GM13976 (cell line): ENCODE results near the gene OR6F1.

Experiments used
- DNase-seq: peaks from one replicate; pipeline ENCODE4 v3.0.0; 2012; ENCODE audit warnings: low spot score
- CTCF ChIP-seq: IDR thresholded peaks from 2 replicates; pipeline ENCODE4 v1.5.1; 2012; ENCODE audit warnings: borderline replicate concordance, mild to moderate bottlenecking; ENCODE audit not compliant: insufficient read depth; ENCODE audit errors: extremely low read depth, missing control alignments, control extremely low read depth
- in situ Hi-C: fragments of 300-500 bp; cut with MboI; formaldehyde crosslinking; loops from one replicate; pipeline ENCODE4 v1.12.0; 2022; ENCODE audit warnings: low sequenced_read_pairs, mixed read lengths, inconsistent platforms; ENCODE audit not compliant: unreplicated experiment

OR6F1 gene

GRCh38 chr1:247681288-247681897 lies 35.1 kb downstream of the OR6F1 start:
- TF ChIP-seq CTCF, result peak; percentile 82
- in situ Hi-C loops, result no loop called here
- DNase-seq, result peak; percentile 36

- no peak for TF ChIP-seq CTCF
- in situ Hi-C loops, result no loop called here
- no peak for DNase-seq
These were observed 36.3 kb downstream of the OR6F1 start for GRCh38 chr1:247680171-247680570.

- TF ChIP-seq CTCF, result no peak
- in situ Hi-C loops, result no loop called here
- no peak for DNase-seq
These were observed 36.8 kb downstream of the OR6F1 start, which contains the start of gene OR13G1 for GRCh38 chr1:247679639-247680038. TSS of gene OR13G1 (minus strand) at chr1:247679739. CDS start at chr1:247673041, 6,698 bp downstream.

- DNase-seq, result no peak
- TF ChIP-seq CTCF, result no peak
- in situ Hi-C loops, result no loop called here
These were observed 47.2 kb downstream of the OR6F1 start for GRCh38 chr1:247669225-247669624.
